ENCODE measurements around the gene PMAIP1.
"Not testable (repeated sequence)": the region's sequence is repeated elsewhere in the genome, so short reads cannot be mapped to it uniquely, and the experiment has no call there.

The PMAIP1 gene

GRCh38 chr18:59899298-59900221, at the start of gene PMAIP1:
TSS of gene PMAIP1 (plus strand) at chr18:59899996. CDS start at chr18:59900178, 182 bp downstream.
- DNase-seq (ENCODE audit: low read depth in 2 of 2): peak; percentile 85

- DNase-seq (ENCODE audit: low read depth in 2 of 2): no peak
Measured at GRCh38 chr18:59851784-59852399, 47.9 kb upstream of the PMAIP1 start.

- DNase-seq (ENCODE audit: low read depth in 2 of 2): no peak
Measured at GRCh38 chr18:59852548-59852947, 47.2 kb upstream of the PMAIP1 start.

- no peak for DNase-seq (ENCODE audit: low read depth in 2 of 2)
Measured at GRCh38 chr18:59853380-59853779, 46.4 kb upstream of the PMAIP1 start.

- DNase-seq (ENCODE audit: low read depth in 2 of 2): not testable (repeated sequence)
Measured at GRCh38 chr18:59853988-59854387, 45.8 kb upstream of the PMAIP1 start.

GRCh38 chr18:59861009-59861408, 38.8 kb upstream of the PMAIP1 start:
- DNase-seq (ENCODE audit: low read depth in 2 of 2): no peak

- DNase-seq (ENCODE audit: low read depth in 2 of 2): no peak
Measured at GRCh38 chr18:59861963-59862819, 37.6 kb upstream of the PMAIP1 start.

GRCh38 chr18:59865241-59865986, 34.4 kb upstream of the PMAIP1 start:
- no peak for DNase-seq (ENCODE audit: low read depth in 2 of 2)

- no peak for DNase-seq (ENCODE audit: low read depth in 2 of 2)
Measured at GRCh38 chr18:59866551-59867269, 33.1 kb upstream of the PMAIP1 start.

- DNase-seq (ENCODE audit: low read depth in 2 of 2): no peak
Measured at GRCh38 chr18:59867337-59868104, 32.3 kb upstream of the PMAIP1 start.

DNA sequence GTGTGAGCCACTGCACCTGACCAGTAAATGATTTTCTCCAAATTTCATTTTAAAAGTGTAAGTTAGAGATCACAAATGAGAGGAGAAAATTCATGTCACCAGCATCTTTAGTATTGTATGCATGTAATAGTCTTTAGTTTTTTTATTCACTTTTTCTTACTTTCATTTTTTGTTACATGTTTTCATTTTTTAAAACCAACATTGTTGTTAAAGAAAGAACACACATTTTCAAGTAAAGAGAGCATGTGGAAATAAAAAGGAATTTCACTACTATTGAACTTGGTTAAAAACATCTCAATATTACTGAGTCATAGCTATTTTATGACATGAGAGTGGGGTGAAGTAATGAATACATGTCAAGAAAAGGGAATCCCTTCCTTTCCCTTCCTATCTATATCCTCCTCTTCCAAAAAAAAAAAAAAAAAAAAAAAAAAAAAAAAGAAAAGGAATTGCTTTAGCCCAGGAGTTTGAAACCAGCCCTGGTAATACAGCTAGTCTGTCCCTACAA, 29.1 kb upstream of the PMAIP1 start:
- DNase-seq (ENCODE audit: low read depth in 2 of 2): no peak

DNA sequence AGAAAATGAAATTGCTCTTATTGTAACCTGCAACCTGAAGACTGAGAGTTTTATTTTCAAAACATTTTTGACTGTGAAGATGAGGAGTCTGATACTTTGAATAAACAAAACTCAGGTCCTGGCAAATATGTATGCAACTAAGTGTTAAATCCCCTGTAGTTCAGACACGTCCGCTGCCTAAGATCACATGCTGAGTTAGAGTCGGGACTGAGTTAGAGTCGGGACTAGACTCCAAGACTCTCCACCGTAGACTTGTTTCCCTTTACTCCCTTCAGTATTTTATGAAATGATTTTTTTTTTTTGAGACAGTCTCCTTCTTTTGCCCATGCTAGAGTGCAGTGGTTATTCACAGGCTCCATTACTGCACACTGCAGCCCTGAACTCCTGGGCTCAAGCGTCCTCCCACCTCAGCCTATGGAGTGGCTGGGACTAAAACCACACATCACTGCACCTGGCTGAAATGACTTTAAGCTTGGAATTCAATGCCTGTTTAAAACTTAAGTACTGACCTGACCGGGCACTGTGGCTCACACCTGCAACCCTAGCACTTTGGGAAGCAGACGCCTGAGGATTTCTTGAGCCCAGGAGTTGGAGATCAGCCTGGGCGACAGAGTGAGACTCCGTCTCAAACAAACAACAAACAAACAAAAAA, 28.0 kb upstream of the PMAIP1 start:
- DNase-seq (ENCODE audit: low read depth in 2 of 2): no peak

DNA sequence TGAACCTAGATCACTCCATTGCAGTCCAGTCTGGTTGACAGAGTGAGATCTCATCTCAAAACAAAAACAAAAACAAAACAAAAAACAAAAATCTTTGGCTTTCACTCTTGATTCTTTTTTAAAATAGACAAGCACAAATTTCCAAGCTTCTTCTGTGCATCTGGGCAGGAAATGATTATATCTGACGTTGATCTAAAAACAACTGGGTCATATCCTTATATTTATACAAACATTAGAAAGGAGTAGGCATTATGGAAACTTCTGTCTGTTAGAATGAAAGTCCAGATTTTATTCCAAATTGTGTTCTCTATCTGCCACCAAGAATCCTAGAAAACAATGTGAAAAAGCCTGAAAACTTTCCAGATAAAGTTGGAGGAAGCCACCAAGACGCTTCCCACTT, 26.2 kb upstream of the PMAIP1 start:
- no peak for DNase-seq (ENCODE audit: low read depth in 2 of 2)

- DNase-seq (ENCODE audit: low read depth in 2 of 2): no peak
Measured at GRCh38 chr18:59874166-59874565, 25.6 kb upstream of the PMAIP1 start.

DNA sequence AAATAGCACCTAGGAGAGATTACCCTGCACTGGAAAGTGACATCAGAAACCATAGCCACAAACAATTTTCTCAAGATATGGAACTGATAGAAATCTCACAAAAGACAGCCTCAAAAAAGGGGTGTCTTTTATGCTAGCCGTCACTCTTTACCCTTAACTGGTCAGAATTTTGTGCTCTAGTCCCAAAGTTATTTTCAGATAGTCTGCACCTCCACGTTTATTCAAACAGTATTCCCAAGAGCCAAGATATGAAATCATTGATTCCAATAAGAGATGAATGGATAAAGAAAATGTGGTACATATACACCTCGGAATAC, 23.5 kb upstream of the PMAIP1 start:
- DNase-seq (ENCODE audit: low read depth in 2 of 2): no peak

GRCh38 chr18:59877361-59877760, 22.4 kb upstream of the PMAIP1 start:
- no peak for DNase-seq (ENCODE audit: low read depth in 2 of 2)

GRCh38 chr18:59878644-59879043, 21.2 kb upstream of the PMAIP1 start:
- DNase-seq (ENCODE audit: low read depth in 2 of 2): no peak

DNA sequence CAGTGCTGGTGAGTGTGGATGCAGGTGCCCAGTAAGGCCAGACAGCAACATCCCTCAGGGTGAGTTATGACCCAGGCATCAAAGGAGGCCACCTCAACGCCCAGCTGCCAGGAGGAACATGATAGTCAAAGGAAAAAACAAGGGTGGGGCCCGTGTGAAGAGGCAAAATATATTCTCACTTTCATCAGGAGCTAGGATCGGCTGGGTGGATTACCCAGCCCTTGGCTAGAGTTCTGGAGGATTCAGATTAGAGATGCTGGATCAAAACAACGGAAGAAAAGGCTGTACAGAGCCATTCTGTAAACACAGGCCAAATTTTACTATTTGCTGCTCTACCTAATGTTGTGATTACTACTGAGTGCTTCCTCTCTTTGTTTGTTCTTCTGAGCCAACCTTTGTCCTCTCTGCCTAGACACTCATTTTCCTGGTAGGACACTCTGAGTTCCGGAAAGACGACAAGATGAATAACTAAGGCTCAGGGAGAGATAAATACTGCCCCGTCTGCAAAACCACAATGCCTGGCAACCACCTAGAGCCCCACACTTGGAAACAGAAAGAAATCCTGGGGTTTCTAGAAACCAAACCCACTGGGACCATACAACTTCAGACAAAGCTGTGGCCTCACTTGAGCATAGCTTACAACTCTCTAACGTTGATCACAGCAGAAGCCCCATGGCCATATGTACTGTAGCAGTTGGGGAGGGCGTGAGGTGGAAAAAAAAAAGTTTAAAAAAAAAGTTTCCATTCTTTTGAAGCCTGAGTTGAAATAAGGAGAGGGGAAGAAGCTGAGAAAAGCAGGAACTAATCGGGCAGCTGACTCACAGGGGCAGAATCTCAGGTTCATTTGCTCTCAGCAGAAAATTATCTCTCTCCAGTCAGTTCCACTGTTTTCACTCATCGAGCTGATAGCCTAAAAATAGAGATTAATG, 17.8 kb upstream of the PMAIP1 start:
- no peak for DNase-seq (ENCODE audit: low read depth in 2 of 2)
